ENCODE data around the gene AKR7A2.
"Not testable (repeated sequence)": the region's sequence is repeated elsewhere in the genome, so short reads cannot be mapped to it uniquely, and the experiment has no call there.

- TF ChIP-seq CTCF (IDR thresholded peaks at IDR 0.05; ENCODE audit: insufficient read depth, low read depth, low read length); EZH2 (IDR thresholded peaks at IDR 0.05; ENCODE audit: insufficient read depth, low read length): not testable (repeated sequence)
These were observed 26.6 kb downstream of the AKR7A2 start for GRCh38 chr1:19285366-19285765.
